ENCODE measurements around the gene ALCAM. TPM values are rescaled to one million over a fixed set of nuclear protein-coding genes. Genes with fewer than 3 reads are reported as not detected.

The ALCAM gene
- total RNA-seq, 2 donors from 2014 or later = 3.3 to 16.5 TPM

DNA sequence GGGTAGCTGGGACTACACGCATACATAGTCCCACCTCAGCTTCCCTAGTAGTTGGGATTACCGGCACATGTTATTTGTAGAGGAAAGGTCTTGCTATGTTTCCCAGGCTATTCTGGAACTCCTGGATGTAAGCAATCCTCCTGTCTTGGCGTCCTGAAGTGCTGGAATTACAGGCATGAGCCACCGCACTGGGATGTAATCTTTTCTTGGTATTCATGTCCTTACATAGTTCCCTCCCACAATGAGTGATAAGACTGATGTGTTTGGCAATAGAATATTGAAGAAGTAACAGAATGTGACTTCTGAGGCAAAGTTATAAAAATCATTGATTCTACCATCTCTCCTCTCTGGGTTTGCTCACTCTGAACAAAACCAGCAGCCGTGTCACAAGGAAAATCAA lies 22.7 kb upstream of the ALCAM start:
- no peaks in the 10 kb centered on the region for H3K4me1 ChIP-seq
- H3K9me3 ChIP-seq = no peaks in the 10 kb centered on the region
- no peak for DNase-seq (ENCODE audit: low spot score)
- no peaks in the 10 kb centered on the region for H3K27me3 ChIP-seq
- TF ChIP-seq, protein P1, sequence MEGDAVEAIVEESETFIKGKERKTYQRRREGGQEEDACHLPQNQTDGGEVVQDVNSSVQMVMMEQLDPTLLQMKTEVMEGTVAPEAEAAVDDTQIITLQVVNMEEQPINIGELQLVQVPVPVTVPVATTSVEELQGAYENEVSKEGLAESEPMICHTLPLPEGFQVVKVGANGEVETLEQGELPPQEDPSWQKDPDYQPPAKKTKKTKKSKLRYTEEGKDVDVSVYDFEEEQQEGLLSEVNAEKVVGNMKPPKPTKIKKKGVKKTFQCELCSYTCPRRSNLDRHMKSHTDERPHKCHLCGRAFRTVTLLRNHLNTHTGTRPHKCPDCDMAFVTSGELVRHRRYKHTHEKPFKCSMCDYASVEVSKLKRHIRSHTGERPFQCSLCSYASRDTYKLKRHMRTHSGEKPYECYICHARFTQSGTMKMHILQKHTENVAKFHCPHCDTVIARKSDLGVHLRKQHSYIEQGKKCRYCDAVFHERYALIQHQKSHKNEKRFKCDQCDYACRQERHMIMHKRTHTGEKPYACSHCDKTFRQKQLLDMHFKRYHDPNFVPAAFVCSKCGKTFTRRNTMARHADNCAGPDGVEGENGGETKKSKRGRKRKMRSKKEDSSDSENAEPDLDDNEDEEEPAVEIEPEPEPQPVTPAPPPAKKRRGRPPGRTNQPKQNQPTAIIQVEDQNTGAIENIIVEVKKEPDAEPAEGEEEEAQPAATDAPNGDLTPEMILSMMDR (IDR thresholded peaks at IDR 0.05) = no peak
- H3K36me3 ChIP-seq = no peaks in the 10 kb centered on the region
- H3K4me3 ChIP-seq = no peak overlapping the region
- H3K27ac ChIP-seq = no peak overlapping the region

DNA sequence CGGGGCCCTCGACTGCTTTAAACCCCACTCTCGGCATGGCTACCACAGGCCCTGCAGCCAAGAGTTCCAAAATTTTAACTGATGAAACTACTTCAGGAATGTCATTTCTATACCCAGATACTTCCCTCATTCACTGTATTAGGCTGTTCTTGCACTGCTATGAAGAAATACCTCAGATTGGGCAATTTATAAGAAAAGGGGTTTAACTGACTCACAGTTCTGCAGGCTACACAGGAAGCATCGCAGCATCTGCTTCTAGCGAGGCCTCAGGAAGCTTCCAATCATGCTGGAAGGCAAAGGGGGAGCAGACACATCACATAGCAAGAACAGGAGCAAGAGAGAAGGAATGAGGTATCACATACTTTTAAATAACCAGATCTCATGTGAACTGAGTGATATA lies 21.6 kb upstream of the ALCAM start:
- Histone ChIP-seq H3K27ac (no peak overlapping the region), H3K4me3 (no peak overlapping the region), H3K4me1 (no peaks in the 10 kb centered on the region), H3K36me3 (no peaks in the 10 kb centered on the region), H3K27me3 (no peaks in the 10 kb centered on the region), H3K9me3 (no peaks in the 10 kb centered on the region)
- TF ChIP-seq, protein P1 (IDR thresholded peaks at IDR 0.05) = no peak
- no peak for DNase-seq (ENCODE audit: low spot score)

- no peaks in the 10 kb centered on the region for H3K27me3 ChIP-seq
- H3K4me1 ChIP-seq = no peaks in the 10 kb centered on the region
- H3K9me3 ChIP-seq = no peaks in the 10 kb centered on the region
- no peak overlapping the region for H3K4me3 ChIP-seq
- H3K36me3 ChIP-seq = no peaks in the 10 kb centered on the region
- H3K27ac ChIP-seq = no peak overlapping the region
- TF ChIP-seq, protein P1 (IDR thresholded peaks at IDR 0.05) = no peak
- no peak for DNase-seq (ENCODE audit: low spot score)
Observed at GRCh38 chr3:105347625-105348302, 18.9 kb upstream of the ALCAM start.

DNA sequence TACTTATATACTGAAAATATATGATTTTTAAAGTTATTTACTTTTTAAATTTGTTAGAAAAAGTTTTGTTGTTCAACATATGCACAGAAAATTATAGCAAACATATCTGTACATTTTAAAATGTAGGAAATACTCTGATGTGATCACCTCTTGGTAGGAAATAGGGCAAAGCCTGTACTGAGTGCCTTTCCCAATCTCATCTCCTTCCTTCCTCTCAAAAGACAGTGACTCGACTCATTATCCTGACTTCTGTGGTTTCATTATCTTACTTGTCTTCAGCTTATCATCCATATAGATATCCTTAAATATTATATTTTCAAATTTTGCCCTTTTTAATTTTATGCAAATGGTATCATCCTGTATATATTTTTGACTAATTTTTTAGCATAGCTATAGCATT lies 18.4 kb upstream of the ALCAM start:
- no peaks in the 10 kb centered on the region for H3K27me3 ChIP-seq
- DNase-seq (ENCODE audit: low spot score) = no peak
- H3K4me3 ChIP-seq = no peak overlapping the region
- no peaks in the 10 kb centered on the region for H3K9me3 ChIP-seq
- TF ChIP-seq, protein P1 (IDR thresholded peaks at IDR 0.05) = no peak
- no peaks in the 10 kb centered on the region for H3K4me1 ChIP-seq
- H3K36me3 ChIP-seq = no peaks in the 10 kb centered on the region
- no peak overlapping the region for H3K27ac ChIP-seq

- H3K9me3 ChIP-seq = no peaks in the 10 kb centered on the region
- H3K4me3 ChIP-seq = no peak overlapping the region
- no peaks in the 10 kb centered on the region for H3K36me3 ChIP-seq
- no peaks in the 10 kb centered on the region for H3K4me1 ChIP-seq
- no peaks in the 10 kb centered on the region for H3K27me3 ChIP-seq
- no peak for DNase-seq (ENCODE audit: low spot score)
- TF ChIP-seq, protein P1 (IDR thresholded peaks at IDR 0.05) = no peak
- no peak overlapping the region for H3K27ac ChIP-seq
Observed at GRCh38 chr3:105349684-105350387, 16.9 kb upstream of the ALCAM start.
